ENCODE results near the gene EFCAB6. TPM values are rescaled to one million over a fixed set of nuclear protein-coding genes. Genes with fewer than 3 reads are reported as not detected.
A peak's percentile ranks its signal among the peaks of the same experiment; 100 is the strongest.

EFCAB6 gene
- total RNA-seq, 1 donor from 2014 or later = 1.8 TPM

GRCh38 chr22:43743131-43743530, 69.0 kb downstream of the EFCAB6 start:
- no peak for DNase-seq
- H3K27ac ChIP-seq (replicated peaks) = no peak overlapping the region
- H3K36me3 ChIP-seq = no peaks in the 10 kb centered on the region
- peaks cover 19% of the 10 kb centered on the region for H3K27me3 ChIP-seq (ENCODE audit: low read depth)
- no peak overlapping the region for H3K4me3 ChIP-seq
- H3K9me3 ChIP-seq (replicated peaks) = no peaks in the 10 kb centered on the region
- TF ChIP-seq CTCF (IDR thresholded peaks at IDR 0.05; ENCODE audit: borderline replicate concordance) = no peak
- intact Hi-C loops (cut with micrococcal nuclease) = no loop called here
- peaks cover 18% of the 10 kb centered on the region for H3K4me1 ChIP-seq

- no peak for TF ChIP-seq CTCF (IDR thresholded peaks at IDR 0.05; ENCODE audit: borderline replicate concordance)
- Histone ChIP-seq H3K27me3 (ENCODE audit: low read depth) (peaks cover 19% of the 10 kb centered on the region), H3K4me1 (peaks cover 18% of the 10 kb centered on the region), H3K9me3 (replicated peaks) (no peaks in the 10 kb centered on the region), H3K27ac (replicated peaks) (no peak overlapping the region), H3K36me3 (no peaks in the 10 kb centered on the region), H3K4me3 (no peak overlapping the region)
- DNase-seq = no peak
- intact Hi-C loops (cut with micrococcal nuclease) = no loop called here
These were observed 69.8 kb downstream of the EFCAB6 start for GRCh38 chr22:43742154-43742950.

- Histone ChIP-seq H3K27me3 (ENCODE audit: low read depth) (peaks cover 19% of the 10 kb centered on the region), H3K9me3 (replicated peaks) (no peaks in the 10 kb centered on the region), H3K27ac (replicated peaks) (peak overlapping the region; percentile 8), H3K4me1 (peaks cover 18% of the 10 kb centered on the region), H3K36me3 (no peaks in the 10 kb centered on the region), H3K4me3 (peak overlapping the region; percentile 44)
- intact Hi-C loops (cut with micrococcal nuclease) = no loop called here
- DNase-seq = no peak
- no peak for TF ChIP-seq CTCF (IDR thresholded peaks at IDR 0.05; ENCODE audit: borderline replicate concordance)
These were observed 71.4 kb downstream of the EFCAB6 start for GRCh38 chr22:43740587-43741270.

GRCh38 chr22:43739851-43740379, 72.2 kb downstream of the EFCAB6 start:
- peaks cover 15% of the 10 kb centered on the region for H3K27me3 ChIP-seq (ENCODE audit: low read depth)
- DNase-seq = no peak
- H3K4me3 ChIP-seq = no peak overlapping the region
- no peaks in the 10 kb centered on the region for H3K36me3 ChIP-seq
- no peaks in the 10 kb centered on the region for H3K9me3 ChIP-seq (replicated peaks)
- TF ChIP-seq CTCF (IDR thresholded peaks at IDR 0.05; ENCODE audit: borderline replicate concordance) = no peak
- no peak overlapping the region for H3K27ac ChIP-seq (replicated peaks)
- intact Hi-C loops (cut with micrococcal nuclease) = no loop called here
- H3K4me1 ChIP-seq = peaks cover 18% of the 10 kb centered on the region

GRCh38 chr22:43737150-43737828, 74.8 kb downstream of the EFCAB6 start:
- H3K4me1 ChIP-seq = peaks cover 18% of the 10 kb centered on the region
- peaks cover 12% of the 10 kb centered on the region for H3K27me3 ChIP-seq (ENCODE audit: low read depth)
- intact Hi-C loops (cut with micrococcal nuclease) = no loop called here
- H3K36me3 ChIP-seq = no peaks in the 10 kb centered on the region
- H3K9me3 ChIP-seq (replicated peaks) = no peaks in the 10 kb centered on the region
- H3K27ac ChIP-seq (replicated peaks) = no peak overlapping the region
- DNase-seq = no peak
- no peak overlapping the region for H3K4me3 ChIP-seq
- TF ChIP-seq CTCF (IDR thresholded peaks at IDR 0.05; ENCODE audit: borderline replicate concordance) = no peak
